ENCODE data around the gene SLC10A7. TPM values are rescaled to one million over a fixed set of nuclear protein-coding genes. Genes with fewer than 3 reads are reported as not detected.

SLC10A7 gene
- total RNA-seq, 1 donor from 2014 or later, result 15.5 TPM

DNA sequence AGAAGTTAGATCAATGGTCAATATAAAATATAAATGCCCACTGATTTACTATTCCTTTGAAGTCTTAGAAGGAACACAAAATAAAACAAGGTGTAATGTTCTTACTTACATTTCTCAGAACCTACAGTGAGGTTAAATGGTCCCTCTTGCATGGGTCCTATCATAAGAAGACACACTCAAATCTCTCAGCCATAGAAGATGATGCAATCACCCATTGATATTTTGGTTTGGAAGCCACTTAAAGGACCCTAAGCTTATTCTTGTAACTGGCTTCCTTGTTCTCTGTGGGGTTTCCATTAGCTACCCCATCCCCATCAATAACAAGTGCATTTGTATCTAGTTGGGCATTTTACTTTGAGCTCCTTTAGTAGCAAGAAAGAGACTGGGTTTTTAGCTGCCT lies 292.3 kb downstream of the SLC10A7 start:
- Mint-ChIP-seq H3K9me3 (peaks cover 8% of the 10 kb centered on the region), H3K27ac (no peak overlapping the region)

DNA sequence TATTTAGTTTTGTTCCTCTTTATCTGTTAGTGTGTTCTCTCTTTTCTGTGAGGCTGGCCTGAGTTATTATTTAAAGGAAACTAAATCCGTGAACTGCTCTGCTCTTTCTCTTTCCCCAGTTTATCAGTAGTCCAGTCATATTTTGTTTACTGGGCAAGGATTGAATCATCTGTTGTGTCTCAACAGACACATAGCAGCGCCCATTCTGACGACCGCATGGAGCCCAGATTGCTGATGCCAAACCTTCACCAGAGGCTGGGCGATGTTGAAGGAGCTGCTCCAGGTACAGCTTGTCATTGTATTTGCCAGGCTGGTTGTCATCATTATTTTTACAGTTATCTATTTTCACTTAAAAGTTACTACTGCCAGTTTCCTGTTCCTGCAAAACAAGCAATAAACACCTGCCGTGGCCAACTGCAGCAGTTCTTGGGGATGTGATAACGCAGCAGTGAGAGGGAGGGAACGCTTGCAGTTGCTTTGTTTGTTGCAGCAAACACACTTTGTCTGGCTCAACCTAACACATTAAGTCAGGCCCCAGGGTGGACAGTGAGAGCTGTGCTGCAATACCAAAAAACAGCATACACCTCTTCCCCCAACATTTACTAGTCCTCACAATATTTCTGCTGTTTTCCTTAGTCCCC lies 297.3 kb downstream of the SLC10A7 start:
- TF ChIP-seq, protein P1, sequence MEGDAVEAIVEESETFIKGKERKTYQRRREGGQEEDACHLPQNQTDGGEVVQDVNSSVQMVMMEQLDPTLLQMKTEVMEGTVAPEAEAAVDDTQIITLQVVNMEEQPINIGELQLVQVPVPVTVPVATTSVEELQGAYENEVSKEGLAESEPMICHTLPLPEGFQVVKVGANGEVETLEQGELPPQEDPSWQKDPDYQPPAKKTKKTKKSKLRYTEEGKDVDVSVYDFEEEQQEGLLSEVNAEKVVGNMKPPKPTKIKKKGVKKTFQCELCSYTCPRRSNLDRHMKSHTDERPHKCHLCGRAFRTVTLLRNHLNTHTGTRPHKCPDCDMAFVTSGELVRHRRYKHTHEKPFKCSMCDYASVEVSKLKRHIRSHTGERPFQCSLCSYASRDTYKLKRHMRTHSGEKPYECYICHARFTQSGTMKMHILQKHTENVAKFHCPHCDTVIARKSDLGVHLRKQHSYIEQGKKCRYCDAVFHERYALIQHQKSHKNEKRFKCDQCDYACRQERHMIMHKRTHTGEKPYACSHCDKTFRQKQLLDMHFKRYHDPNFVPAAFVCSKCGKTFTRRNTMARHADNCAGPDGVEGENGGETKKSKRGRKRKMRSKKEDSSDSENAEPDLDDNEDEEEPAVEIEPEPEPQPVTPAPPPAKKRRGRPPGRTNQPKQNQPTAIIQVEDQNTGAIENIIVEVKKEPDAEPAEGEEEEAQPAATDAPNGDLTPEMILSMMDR (IDR thresholded peaks at IDR 0.05; ENCODE audit: unreplicated experiment), result no peak
- no peak for DNase-seq (ENCODE audit: low spot score in 2 of 2, unreplicated experiment in 2 of 2)
- Mint-ChIP-seq H3K4me3 (no peak overlapping the region), H3K36me3 (no peaks in the 10 kb centered on the region), H3K27ac (no peak overlapping the region), H3K9me3 (no peaks in the 10 kb centered on the region), H3K4me1 (no peaks in the 10 kb centered on the region), H3K27me3 (ENCODE audit: low read depth) (peaks cover 7% of the 10 kb centered on the region)

More for the DNA sequence above, 292.3 kb downstream of the SLC10A7 start:
- Mint-ChIP-seq H3K4me1 (no peaks in the 10 kb centered on the region), H3K27me3 (ENCODE audit: low read depth) (peaks cover 14% of the 10 kb centered on the region), H3K36me3 (no peaks in the 10 kb centered on the region), H3K4me3 (no peak overlapping the region)
- TF ChIP-seq, protein P1 (IDR thresholded peaks at IDR 0.05; ENCODE audit: unreplicated experiment), result no peak
- DNase-seq (ENCODE audit: low spot score in 2 of 2, unreplicated experiment in 2 of 2), result no peak

DNA sequence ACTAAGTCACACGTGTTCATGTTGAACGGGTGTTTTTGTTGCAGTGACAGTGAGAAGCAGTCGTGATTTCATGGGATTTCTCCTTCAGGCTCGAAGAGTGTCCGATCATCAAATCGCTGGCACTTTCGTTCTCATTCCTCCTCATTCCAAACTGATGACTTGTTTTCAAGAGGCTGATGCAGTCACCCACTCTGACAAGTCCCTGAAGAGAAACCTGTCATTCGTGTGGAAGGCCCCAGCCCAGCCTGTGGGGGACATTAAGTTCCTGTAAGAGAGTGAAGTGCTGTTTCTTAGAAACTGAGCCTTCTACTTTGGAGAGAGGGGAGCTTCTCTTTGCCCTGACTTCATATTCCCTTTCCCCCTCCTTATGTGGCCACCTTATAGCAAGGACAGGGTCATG lies 299.4 kb downstream of the SLC10A7 start:
- Mint-ChIP-seq H3K9me3 (no peaks in the 10 kb centered on the region), H3K27me3 (ENCODE audit: low read depth) (no peaks in the 10 kb centered on the region), H3K36me3 (no peaks in the 10 kb centered on the region), H3K4me1 (no peaks in the 10 kb centered on the region), H3K4me3 (no peak overlapping the region), H3K27ac (no peak overlapping the region)
- DNase-seq (ENCODE audit: low spot score in 2 of 2, unreplicated experiment in 2 of 2), result no peak
- TF ChIP-seq, protein P1 (IDR thresholded peaks at IDR 0.05; ENCODE audit: unreplicated experiment), result no peak

DNA sequence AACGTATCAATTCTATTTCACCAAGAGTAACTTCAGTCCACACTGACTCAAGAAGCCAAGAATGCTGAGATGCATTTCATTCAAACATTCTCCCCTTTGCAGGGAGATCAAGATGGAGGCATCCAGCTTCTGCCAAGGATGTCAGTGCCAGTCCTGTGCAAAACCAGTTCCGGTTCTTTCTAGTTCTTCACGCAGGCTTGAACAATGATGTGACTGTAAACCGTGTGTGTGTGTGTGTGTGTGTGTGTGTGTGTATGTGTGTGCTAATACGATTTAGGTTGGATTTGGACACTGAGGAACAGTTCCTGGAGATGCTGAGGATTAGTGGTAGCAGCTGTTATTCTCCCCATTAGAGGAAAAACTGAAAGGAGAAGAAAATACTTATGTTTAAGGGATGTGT lies 307.5 kb downstream of the SLC10A7 start, which contains the start of gene REELD1:
TSS of gene REELD1 (plus strand) at position 301 of the 400 bp plus-strand sequence. CDS start 2,415 bp downstream, outside the sequence.
- H3K27me3 Mint-ChIP-seq (ENCODE audit: low read depth), result peaks cover 28% of the 10 kb centered on the region
- no peaks in the 10 kb centered on the region for H3K4me1 Mint-ChIP-seq
- TF ChIP-seq, protein P1 (IDR thresholded peaks at IDR 0.05; ENCODE audit: unreplicated experiment), result no peak
- no peaks in the 10 kb centered on the region for H3K36me3 Mint-ChIP-seq
- no peak within 1 kb of the TSS for H3K27ac Mint-ChIP-seq
- DNase-seq (ENCODE audit: low spot score in 2 of 2, unreplicated experiment in 2 of 2), result no peak
- no peak within 1 kb of the TSS for H3K4me3 Mint-ChIP-seq
- no peaks in the 10 kb centered on the region for H3K9me3 Mint-ChIP-seq

- Mint-ChIP-seq H3K9me3 (no peaks in the 10 kb centered on the region), H3K4me1 (no peaks in the 10 kb centered on the region), H3K4me3 (no peak overlapping the region)
These were observed 309.0 kb downstream of the SLC10A7 start for GRCh38 chr4:146212781-146213180.

More at GRCh38 chr4:146212781-146213180, 309.0 kb downstream of the SLC10A7 start:
- Mint-ChIP-seq H3K27me3 (ENCODE audit: low read depth) (peaks cover 39% of the 10 kb centered on the region), H3K27ac (no peak overlapping the region), H3K36me3 (no peaks in the 10 kb centered on the region)
- no peak for DNase-seq (ENCODE audit: low spot score in 2 of 2, unreplicated experiment in 2 of 2)
- TF ChIP-seq, protein P1 (IDR thresholded peaks at IDR 0.05; ENCODE audit: unreplicated experiment), result no peak
